Embryonic facial prominence (tissue), 1 donor: ENCODE results near the gene TRABD.

ENCODE experiments used
- DNase-seq: peaks from one replicate; pipeline ENCODE4 v3.0.0-alpha.2; 2016; ENCODE audit errors: extremely low spot score

Gene TRABD

DNA sequence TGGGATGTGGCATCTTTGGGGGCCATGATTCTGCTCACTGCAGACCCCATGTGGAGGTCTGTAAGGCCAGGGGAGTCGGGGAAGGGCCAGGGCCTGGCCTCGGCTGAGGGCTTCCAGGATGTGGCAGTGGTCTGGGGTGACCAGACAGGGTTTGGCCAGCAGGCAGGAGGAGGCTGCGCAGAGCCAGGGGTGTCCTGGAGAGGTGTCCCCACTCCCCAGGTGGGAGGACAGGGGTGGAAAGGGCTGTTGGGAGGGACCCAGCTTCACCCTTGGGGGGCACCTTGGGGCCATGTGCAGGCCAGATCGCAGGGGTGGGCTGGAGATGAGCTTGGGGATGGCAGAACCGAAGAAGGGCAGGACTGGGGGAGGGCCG lies 11.7 kb upstream of the TRABD start:
- DNase-seq = no peak

DNA sequence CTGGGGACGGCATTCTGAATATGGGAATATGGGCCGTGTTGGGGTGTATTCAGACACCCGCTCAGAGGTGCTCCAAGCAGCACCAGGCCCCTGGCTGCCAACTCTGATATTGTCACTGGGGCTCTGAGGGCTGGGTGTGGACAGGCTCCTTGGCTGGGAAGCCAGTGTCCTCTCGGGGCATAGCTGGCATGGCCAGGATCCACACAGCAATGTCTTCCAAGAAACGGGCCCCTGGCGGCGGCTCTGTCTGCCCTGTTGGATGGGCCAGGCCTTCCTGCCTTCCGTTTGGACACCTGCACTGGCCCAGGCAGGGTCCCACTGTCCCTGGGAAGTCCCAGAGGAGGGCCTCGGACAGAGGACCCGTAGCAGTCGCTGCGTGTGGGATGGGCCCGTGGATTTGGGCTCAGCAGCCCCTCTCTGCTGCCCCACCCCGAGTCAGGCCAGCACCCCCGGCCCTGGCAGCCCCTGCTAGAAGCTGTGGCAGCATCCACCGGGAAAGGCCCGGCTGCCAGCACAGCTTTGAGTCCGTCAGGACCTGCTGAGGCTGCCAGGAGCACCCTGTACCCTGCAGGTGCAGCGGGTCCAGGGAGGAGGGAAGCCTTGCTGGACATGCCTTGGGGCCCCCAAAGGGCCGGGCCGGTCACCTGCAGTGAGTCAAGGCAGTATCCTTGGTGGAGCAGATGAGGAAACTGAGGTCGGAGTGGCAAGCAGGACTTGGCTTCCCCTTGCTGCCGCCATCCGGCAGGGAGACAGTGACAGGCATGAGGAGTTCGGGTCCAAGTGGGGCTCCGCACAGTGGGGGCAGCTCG lies 11.1 kb upstream of the TRABD start:
- DNase-seq = no peak

DNA sequence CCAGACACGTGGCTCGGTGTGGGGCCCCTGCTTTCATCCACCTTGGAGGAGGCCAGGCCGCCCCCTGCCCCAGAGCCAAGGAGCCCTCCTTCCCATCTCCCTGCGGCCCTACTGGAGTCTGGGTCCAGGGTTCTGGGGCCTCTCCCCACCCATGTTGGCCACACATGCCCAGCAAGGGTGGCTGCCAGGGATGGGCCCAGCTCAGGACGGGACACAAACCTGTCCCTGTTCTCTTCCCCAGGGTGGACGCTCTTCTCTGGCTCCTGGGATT lies 10.6 kb upstream of the TRABD start:
- no peak for DNase-seq

DNA sequence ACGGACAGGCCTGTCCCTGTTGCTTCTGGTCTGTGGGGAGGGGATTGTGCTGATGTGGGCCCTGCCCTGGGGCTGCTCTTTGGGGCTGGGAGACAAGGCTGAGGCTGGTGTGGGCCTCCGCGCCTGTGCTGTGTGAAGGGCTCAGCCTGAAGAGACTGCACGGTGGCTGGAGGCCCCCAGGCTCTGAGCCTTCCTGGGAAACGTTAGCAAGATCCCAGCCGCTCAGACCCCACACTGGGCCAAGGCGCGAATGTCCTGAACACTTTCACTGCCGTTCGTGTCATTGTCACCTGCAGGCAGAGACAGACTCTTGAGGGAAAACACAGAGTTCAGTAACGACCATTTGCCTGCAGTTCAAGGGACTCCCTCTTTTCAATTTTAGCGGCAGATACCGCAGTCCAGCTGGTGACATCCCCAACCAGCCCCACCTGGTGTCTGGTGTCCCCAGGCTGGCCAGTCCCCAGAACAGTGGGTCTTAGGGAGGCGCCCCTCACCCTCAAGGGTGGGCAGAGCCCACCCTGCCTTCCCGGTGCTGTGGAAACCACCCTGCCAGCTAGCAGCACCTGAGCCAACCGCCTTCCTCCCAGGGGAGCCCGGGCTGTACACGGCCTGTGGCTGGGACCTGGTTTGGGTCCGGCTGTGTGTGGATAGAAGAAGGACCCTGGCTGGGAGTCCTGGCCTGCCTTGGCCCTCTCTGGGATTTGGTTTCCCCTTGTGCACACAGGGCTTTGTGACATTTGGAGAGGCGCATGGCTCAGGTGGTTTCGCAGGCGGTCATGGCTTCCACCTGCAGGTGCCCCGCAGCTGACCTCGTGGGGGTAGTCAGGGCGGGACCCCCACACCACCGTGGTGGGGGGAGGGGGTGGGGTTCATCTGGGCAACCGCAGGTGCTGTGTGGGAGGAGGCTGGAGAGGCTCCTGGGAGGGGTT lies 9.5 kb upstream of the TRABD start:
- DNase-seq = no peak

DNA sequence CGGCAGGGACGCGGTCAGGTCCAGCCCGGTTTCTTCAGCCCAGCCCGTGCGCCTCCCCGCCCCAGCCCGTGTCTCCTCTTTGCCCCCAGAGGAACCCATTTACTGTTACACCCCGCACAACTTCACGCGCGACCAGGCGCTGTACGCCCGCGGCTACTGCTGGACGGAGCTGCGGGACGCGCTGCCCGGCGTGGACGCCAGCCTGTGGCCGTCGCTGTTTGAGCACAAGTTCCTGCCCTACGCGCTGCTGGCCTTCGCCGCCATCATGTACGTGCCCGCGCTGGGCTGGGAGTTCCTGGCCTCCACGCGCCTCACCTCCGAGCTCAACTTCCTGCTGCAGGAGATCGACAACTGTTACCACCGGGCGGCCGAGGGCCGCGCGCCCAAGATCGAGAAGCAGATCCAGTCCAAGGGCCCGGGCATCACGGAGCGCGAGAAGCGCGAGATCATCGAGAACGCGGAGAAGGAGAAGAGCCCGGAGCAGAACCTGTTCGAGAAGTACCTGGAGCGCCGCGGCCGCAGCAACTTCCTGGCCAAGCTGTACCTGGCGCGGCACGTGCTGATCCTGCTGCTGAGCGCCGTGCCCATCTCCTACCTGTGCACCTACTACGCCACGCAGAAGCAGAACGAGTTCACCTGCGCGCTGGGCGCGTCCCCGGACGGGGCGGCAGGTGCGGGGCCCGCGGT lies 8.7 kb upstream of the TRABD start:
- no peak for DNase-seq

DNA sequence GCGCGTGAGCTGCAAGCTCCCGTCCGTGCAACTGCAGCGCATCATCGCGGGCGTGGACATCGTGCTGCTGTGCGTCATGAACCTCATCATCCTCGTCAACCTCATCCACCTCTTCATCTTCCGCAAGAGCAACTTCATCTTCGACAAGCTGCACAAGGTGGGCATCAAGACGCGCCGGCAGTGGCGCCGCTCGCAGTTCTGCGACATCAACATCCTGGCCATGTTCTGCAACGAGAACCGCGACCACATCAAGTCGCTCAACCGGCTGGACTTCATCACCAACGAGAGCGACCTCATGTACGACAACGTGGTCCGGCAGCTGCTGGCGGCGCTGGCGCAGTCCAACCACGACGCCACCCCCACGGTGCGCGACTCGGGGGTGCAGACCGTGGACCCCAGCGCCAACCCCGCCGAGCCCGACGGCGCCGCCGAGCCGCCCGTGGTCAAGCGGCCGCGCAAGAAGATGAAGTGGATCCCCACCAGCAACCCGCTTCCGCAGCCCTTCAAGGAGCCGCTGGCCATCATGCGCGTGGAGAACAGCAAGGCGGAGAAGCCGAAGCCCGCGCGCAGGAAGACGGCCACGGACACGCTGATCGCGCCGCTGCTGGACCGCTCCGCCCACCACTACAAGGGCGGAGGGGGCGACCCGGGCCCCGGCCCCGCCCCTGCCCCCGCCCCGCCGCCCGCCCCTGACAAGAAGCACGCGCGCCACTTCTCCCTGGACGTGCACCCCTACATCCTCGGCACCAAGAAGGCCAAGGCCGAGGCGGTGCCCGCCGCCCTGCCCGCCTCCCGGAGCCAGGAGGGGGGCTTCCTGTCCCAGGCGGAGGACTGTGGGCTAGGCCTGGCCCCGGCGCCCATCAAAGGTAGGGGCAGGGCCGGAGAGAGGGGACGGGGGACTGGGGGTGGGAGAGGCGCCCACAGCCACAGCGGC lies 7.9 kb upstream of the TRABD start:
- DNase-seq = no peak

DNA sequence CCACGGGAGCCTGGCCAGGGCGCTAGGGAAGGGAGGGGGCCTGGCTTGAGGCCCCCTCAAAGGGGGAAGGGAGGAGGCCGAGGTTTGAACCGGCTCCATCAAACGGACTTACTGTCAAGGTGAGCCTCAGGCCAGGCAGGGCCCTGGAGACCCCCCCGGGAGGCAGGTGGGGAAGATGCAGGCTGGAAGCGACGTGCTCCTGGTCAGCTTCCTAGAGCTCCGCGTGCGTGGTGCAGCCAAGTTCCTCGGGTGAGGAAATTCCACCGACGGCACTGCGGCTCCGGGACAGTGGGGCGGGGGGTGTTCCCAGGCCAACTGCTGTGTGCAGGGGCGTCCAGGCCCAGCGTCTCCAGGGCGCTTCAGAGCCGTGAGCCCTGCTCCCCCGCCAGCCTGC lies 7.2 kb upstream of the TRABD start:
- no peak for DNase-seq

DNA sequence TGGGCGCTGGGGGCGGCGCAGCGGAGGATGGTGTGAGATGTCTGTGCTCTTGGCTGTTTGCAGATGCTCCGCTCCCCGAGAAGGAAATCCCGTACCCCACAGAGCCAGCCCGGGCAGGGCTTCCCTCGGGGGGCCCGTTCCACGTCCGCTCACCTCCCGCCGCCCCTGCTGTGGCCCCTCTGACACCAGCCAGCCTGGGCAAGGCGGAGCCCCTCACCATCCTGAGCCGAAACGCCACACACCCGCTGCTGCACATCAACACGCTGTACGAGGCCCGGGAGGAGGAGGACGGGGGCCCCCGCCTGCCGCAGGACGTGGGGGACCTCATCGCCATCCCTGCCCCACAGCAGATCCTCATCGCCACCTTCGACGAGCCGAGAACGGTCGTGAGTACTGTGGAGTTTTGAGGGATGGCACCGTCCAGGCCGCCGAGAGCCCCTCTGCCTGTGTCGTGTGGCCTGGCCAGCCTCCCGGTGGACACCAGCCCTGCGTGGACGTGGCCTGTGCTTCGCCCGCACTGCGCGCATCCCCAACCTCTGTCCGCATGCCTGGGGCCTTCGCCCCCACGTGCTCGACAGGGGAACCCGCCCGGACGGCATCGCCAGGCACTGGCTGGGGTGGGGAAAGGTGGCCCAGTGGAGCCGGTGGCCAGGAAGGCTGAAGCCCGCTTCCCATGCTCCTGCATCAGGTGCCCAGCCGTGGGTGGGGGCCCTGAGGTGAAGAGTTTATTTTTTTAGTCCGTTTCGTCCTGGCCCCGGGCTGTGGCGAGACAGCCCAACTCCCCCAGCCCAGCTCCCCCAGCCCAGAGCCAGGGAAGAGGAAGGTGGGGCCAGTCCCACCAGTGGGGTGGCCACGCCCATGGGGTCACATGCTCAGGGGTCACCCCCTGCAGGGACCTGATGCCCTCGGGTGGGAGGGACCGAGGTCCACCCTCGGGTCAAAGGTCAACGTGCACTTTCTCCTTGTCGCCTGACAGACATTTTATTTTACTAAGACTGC lies 6.5 kb upstream of the TRABD start:
- DNase-seq = no peak

DNA sequence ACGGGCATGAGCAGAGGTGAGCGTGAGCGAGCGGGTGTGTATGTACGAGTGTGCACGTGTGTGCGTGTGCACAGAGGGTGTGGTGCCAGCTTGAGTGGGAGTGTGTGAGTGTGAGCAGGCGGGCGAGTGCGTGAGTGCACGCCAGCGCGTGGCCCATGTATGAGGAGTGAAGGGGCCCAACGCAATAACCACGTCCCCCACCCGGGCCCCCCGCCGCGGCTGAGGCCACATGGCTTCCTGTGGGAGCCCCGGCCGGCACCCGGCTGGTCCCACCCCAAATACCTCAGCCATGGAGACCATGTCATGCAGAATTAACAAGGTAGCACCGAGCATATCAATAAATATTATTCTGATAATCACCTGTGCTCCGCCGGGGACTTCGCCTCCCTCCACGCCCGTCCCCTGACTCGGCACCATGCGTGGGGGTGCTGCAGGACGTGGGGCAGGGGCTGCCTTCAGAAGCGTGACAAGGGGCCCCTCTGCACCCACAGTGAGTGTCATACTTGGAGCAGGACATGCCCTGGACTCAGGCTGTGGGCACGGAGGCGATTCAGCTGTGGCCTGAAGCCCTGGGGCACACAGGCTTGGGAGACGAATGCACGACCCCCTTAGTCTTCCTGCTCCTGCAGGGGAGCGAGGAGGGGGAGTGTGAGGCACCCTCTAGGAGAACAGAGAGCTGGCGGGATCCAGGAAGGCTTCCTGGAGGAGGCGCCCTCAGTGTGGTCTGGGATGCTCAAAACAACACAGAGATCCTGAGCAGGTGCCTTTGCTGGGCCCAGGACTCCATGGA lies 5.6 kb upstream of the TRABD start:
- no peak for DNase-seq

DNA sequence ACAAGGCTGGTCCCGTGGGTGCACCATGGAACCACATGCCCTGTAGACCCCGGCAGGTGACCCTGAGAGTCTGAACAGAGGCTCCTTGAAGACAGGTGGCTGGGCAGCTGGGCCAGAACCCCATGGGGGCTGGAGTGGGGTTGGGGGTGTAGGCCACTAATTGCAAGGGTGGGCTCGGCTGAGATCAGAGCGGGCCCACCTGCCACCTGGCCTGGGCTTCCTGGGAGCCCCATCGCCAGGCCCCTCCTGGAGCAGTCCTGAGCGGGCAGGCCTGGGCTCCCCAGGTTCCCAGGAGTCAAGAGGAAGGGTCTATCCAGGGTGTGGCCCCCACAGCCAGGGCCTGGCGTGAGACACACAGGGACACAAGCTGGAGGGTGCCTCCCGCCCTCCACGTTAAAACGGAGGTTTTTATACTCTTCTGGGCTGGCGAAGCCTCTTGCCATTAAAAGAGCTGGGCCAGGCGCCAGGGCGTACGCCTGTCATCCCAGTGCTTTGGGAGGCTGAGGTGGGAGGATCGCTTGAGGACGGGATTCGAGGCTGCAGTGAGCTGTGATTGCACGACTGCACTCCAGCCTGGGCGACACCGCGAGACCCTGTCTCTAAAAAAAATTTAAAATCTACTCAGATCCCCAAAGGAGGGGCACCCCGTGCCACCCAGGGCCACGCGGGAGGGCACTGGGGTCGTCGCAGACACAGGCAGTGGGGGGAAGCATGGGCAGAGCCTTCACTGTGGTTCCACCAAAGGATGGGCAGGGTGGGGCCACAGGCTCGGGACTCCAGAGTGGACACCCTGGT lies 4.8 kb upstream of the TRABD start:
- DNase-seq = no peak

DNA sequence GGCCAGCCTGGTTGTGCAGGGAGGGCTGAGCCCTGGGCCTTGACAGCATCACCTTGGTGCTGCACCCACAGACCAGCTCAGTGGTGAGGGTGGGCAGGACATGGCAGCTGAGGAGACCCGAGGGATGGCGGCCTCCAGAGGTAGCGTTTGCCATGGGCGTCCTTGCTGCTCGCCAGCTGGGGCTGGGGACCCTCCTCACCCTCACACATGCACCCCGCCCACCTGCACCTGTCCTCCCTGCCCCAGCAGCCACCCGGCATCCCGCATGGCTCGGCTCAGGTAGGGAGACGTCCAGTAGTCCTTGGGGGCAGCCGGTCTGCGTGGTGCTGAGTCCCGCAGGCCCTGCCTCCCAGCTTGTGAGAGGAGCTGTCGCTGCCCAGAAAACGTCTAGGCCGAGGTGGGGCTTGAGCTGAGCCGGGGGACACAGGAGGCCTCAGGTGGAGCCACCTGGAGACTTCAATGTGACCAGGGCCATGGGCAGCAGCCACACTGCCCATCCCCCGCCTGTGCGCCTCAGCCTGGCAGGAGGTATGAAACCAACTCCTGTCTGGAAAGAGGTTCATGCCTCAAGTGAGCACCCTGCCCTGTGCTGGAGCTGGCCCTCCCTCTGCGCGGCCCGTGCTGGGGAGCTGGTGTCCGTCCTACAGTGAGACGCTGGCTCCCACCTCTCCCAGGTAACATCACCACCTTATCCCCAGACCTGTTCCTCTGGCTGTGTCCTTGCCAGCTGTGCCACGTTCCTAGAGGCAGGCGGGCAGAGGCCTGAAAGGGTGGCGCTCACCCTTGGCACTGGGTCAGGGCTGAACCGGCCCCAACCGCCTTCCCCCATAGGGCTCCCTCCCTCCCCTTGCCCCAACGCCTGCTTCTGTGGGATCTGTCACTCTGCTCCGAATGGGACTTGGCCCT lies 3.3 kb upstream of the TRABD start:
- no peak for DNase-seq

DNA sequence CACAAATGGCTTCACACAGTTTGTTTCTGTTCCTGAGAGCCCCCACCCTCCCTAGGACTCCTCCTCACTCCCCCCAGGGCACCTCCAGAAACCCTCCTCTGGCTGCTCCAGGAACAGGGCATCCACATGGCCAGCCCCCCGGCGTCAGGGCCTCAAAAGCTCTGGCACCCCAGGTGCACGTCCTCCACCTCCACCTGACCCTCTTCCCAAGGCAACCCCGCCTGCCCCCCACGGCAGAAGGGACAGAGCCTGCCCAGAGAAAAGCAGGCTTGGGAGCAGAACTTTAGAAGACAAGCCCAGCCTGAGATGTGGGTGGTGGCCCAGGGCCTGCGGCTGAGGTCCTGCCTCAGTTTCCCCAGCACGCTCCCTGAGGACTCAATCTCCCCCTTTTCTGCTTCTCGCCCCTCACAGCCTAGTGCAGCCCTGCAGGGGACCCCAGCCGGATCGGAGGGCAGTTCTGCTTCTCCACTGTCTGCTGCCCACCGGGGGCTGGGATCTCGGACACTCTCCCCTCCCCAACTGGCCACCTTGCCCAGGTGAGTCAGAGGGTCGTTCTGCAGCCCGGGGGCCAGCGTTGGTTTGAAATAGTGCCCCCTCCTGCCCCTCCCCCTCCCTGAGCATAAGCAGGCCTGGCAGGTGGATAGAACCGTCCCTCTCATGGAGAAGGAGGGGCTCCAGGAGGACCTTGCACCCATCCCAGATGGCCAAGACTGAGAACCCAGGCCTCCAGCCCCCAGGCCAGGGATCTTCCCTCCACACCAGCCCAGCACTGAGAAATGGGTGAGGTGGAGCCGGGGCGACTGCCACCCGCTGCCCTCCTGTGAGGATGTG lies 2.4 kb upstream of the TRABD start:
- no peak for DNase-seq

DNA sequence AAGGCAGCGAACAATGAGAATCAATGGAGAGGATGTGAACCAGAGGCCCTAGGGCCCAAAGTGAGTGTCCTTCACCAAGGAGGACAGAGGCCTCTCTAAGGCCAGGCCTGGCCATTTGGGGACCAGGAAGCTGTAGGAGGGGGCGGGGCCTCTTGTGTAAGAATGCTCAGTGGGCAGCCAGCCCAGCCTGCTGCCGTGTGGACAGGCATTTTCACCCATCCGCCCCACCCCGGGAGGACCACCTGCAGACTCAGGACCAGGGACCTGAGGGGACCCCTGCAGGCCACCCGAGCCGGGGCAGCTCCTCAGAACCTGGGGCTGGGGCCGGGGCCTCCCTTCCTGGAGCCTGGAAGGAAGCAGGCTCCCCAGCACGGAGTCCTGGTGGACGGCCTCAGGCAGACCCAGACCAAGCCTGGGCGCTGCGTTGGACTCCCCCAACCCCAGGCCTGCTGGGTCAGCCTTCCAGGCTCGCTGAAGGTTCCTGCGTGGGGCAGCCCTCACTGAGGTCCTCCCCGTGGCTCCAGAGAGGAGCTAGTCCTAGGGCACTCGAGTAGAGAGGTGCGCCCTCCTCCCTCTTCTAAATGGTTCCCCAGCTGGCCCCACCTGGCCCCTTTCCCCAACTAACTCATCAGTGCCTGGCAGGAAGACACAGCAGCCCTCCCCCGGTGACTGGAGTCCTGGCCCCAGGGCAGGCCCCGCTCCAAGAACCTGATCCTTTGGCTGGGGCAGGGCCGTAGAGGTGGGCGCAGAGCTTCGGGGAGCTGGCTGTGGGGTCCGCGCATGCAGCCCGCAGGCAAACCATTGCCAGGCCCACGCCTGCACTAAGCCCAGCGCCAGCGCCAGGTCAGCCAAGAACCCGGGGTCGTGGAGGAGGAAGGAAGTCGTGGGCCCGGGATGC lies 1.5 kb upstream of the TRABD start:
- no peak for DNase-seq

DNA sequence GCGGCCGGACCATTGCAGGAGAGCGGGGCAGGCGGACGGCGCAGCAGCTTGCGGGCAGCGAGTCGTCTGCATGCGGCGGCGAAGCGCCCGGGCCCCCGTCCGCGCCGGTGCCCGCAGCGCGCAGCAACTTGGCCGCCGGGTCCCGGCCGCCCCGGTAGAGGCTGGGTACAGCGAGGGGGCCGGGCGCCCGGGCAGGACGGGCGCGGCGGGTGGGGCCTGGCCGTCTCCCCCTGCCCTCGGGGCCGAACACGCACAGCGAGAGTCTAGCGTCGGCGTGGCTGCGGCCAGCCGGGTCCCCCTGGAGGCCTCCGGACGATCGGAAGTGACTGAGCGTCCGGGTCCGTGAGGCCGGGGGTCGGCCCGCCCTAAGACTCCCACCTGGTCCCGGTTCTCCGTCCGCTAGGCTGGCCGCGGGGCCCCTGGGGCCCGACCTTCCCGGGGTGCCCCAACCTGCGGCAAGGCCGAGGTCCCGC lies 775 bp upstream of the TRABD start:
- DNase-seq = no peak

DNA sequence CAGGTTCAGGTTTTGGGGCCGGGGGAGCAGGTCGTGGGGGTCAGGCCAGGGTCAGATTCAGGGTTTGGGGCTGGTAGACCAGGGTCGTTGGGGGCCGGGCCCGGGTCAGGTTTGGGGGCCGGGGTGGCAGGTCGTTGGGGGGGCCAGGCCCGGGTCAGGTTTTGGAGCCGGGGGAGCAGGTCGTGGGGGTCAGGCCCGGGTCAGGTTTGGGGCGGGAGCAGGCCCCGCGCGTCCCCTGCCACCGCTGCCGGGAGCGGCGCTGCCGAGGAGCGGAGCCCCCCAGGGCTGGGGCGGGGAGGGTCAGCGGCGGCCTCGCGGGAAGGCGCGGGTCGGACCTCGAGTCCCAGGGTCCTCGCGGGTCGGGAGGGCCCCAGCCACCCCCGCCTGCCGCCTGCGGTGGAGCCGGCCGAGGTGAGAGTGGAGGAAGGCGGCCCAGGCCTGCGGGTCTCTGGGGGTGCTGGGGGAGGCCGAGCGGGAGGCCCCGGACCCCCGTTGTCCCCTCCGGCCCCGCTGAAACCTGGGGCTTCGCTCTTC lies 535 bp downstream of the TRABD start:
- no peak for DNase-seq
